Aorta (tissue), 5 donors: Measurements from ENCODE around the gene KRT75. TPM values are rescaled to one million over a fixed set of nuclear protein-coding genes. Genes with fewer than 3 reads are reported as not detected.
"Not testable (repeated sequence)": the region's sequence is repeated elsewhere in the genome, so short reads cannot be mapped to it uniquely, and the experiment has no call there.

Source experiments
- ATAC-seq: fragments of 200-7000 bp; cut with Tn5 transposase; one replicate; pipeline ENCODE4 v1.9.1; 2022; ENCODE audit warnings: moderate library complexity; ENCODE audit not compliant: low FRiP score
- DNase-seq, 2 donors: peaks; one replicate each; pipeline ENCODE4 v3.0.0-alpha.2; 2020
- H3K27ac ChIP-seq, 2 donors: one replicate each; pipeline ENCODE4 v1.5.1; 2013; ENCODE audit warnings: low read length in 2 of 2, mild to moderate bottlenecking in 2 of 2, moderate library complexity in 2 of 2, control low read depth in 1 of 2, inconsistent platforms in 1 of 2, low read depth in 1 of 2
- H3K27me3 ChIP-seq, 2 donors: one replicate each; pipeline ENCODE4 v1.6.1; 2013; ENCODE audit warnings: control low read depth in 1 of 2, low read length in 1 of 2, mild to moderate bottlenecking in 1 of 2, moderate library complexity in 1 of 2; ENCODE audit not compliant: insufficient read depth in 2 of 2, control insufficient read depth in 1 of 2
- H3K36me3 ChIP-seq, 2 donors: one replicate each; pipeline ENCODE4 v1.6.1; 2013; ENCODE audit warnings: control low read depth in 1 of 2, low read length in 1 of 2, mild to moderate bottlenecking in 1 of 2; ENCODE audit not compliant: insufficient read depth in 2 of 2, control insufficient read depth in 1 of 2
- H3K4me1 ChIP-seq, 2 donors: one replicate each; pipeline ENCODE4 v1.6.1; 2013; ENCODE audit warnings: low read length in 2 of 2, control low read depth in 1 of 2, mild to moderate bottlenecking in 1 of 2, moderate library complexity in 1 of 2; ENCODE audit not compliant: insufficient read depth in 2 of 2, control insufficient read depth in 1 of 2
- H3K4me3 ChIP-seq, 2 donors: one replicate each; pipeline ENCODE4 v1.5.1; 2013; ENCODE audit warnings: low read length in 2 of 2, control low read depth in 1 of 2, mild to moderate bottlenecking in 1 of 2
- H3K9me3 ChIP-seq: one replicate; pipeline ENCODE4 v1.6.1; 2013; ENCODE audit warnings: mild to moderate bottlenecking, low read length; ENCODE audit not compliant: control insufficient read depth
- WGBS, 2 donors: extraction: QIAGEN DNeasy Blood & Tissue Kit; methylation state at CpG; one replicate each; pipeline ENCODE4 v1.1.7; 2013; 5-methylcytosine and 5-hydroxymethylcytosine counted together
- intact Hi-C, 2 donors: fragments of 100-400 bp; cut with DNase I; formaldehyde crosslinking; loops; one replicate each; pipeline versions ENCODE4 v1.14.2 to v1.15.0; 2022
- polyA plus RNA-seq, 2 donors: library from polyadenylated mRNA; stranded (reverse); fragments of 200-250 nt; gene quantifications; one replicate each; pipeline ENCODE4 v1.2.3, GENCODE V29; 2013
- total RNA-seq, 2 donors: library from RNA; stranded (reverse); fragmentation: NEBNext Ultra II Directional; extraction: Animal tissue kit (Norgen Biotek cat#: 25700); gene quantifications; one replicate each; pipeline ENCODE4 v1.2.1, GENCODE V29; 2021
- donor health status: healthy with polysubstance abuse.
- donor health status: Bipolar disorder and iron deficiency.
- donor health status: DM: no; HTN: no; CAD: no.
- donor health status: DM: no; HTN: no; CAD: no.
- donor health status: DM: yes; HTN: yes; CAD: no.

The KRT75 gene
- total and polyA plus RNA-seq, 4 donors = not detected

DNA sequence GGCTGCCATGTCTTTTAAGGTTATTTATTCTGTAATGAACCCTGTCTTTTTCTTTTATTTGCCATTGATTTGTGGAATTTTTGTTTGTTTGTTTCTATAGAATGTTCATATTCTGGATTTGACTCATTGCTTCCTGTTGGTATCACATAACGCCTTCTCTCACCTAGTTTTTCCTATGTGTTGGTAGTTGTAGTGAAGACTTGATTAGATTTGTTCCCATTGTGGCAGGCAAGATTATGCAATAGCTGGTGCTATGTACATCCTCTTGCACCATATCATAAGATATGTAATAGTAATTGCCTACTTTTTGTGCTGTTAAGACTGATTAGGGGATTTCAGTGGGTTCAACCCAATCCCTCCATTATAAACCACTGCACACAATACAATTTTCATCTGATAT is 21.6 kb upstream of the KRT75 start:
- WGBS, 2 donors = 74 to 88% methylated on average over 1 of the region's 1 CpG
- Histone ChIP-seq H3K4me1 (no peaks in the 10 kb centered on the region), H3K4me3 (no peak overlapping the region), H3K27ac (no peak overlapping the region), H3K27me3 (no peaks in the 10 kb centered on the region), H3K9me3 (no peaks in the 10 kb centered on the region), H3K36me3 (no peaks in the 10 kb centered on the region)
- no peak for DNase-seq
- intact Hi-C loops = no loop called here
- ATAC-seq = no peak

DNA sequence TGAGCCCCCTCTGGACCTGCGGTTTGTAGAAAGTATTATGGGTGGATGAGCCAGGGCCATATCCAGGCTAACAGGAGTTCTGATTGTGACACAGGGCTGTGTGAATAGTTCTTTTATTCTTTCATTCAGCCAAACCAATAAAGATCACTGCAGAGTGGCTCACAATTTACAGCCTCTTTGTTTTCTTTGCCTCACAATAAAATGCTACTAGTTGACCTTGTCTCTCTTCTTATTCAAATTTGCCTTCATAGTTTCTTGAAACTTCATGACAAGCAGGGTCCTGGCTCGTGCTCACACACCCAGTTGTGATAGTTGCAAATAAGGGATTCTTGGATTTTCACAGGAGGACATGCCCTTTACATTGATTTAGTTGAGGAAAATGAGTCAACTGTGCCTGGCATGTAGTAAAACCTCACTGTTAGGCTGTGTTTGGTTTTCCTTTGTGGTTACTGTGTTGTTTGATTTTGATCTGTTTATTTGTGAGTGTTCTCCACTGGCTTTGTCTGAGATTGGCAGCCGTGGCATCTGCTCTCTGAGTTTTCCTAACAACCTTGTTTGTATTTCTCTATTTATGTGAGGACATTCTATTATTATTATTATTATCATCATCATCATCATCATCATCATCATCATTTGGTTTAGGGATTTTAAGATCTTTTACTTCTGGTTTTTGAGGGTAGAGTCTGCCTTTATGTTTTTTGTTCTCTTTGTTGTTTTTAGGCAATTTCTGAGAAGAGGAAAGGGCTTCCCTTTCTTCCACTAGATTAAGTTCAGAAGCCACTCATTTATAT is 20.4 kb upstream of the KRT75 start:
- H3K27ac ChIP-seq = no peak overlapping the region
- H3K9me3 ChIP-seq = no peaks in the 10 kb centered on the region
- intact Hi-C loops = no loop called here
- H3K36me3 ChIP-seq = no peaks in the 10 kb centered on the region
- DNase-seq (no peak), ATAC-seq (no peak)
- no peak overlapping the region for H3K4me3 ChIP-seq
- WGBS, 2 donors = 54 to 58% methylated on average over 3 of the region's 3 CpGs
- no peaks in the 10 kb centered on the region for H3K4me1 ChIP-seq
- no peaks in the 10 kb centered on the region for H3K27me3 ChIP-seq

DNA sequence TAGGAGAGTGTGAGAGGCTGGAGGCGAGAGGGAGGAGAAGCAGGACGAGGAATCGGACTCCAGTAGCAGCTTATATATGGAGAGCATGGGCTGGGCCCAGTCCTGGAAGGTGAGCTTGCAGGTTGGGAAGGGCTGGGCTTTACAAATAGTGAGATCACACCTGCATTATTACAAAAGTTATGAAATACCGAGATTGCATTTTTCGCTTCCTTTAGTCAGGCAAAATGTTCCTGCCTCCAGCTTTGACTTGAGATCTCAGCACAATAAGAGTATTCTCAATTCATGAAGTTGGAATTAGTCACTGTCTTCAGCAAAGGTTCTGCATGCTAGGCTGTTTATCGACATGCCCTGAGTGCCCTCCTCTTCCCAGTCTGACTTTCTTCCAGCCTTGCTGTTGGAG is 17.9 kb upstream of the KRT75 start, which contains the start of gene KRT6B:
Gene KRT6B, minus strand, starts transcription at position 46 of the 400 bp plus-strand sequence. CDS start 68 bp downstream, outside the sequence.
- intact Hi-C loops = no loop called here
- 89 to 92% methylated on average over 6 of the region's 6 CpGs for WGBS, 2 donors
- no peaks in the 10 kb centered on the region for H3K9me3 ChIP-seq
- no peak within 1 kb of the TSS for H3K27ac ChIP-seq
- H3K27me3 ChIP-seq = no peaks in the 10 kb centered on the region
- no peaks in the 10 kb centered on the region for H3K4me1 ChIP-seq
- H3K36me3 ChIP-seq = no peaks in the 10 kb centered on the region
- no peak for DNase-seq
- ATAC-seq = peak; percentile 22
- no peak within 1 kb of the TSS for H3K4me3 ChIP-seq

DNA sequence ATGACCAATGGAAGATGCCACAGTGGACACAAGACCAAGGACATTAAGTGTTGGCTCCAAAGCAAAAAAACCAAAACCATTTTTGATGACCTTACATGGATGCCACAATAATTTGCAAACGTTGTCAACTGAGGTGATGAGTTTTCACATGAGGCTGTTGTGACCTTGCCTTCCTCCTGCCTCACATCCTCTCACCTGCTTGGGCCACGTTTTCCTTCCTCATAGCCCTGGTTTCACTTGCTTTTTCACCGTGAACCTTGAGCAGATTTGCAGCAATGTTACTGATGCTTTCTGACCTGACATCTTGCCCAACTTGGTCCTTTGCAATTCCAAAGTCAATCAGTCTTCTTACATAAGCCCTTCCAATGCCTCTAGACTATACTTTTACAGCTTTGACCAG is 14.1 kb upstream of the KRT75 start:
- intact Hi-C loops = no loop called here
- Histone ChIP-seq H3K4me3 (no peak overlapping the region), H3K9me3 (no peaks in the 10 kb centered on the region), H3K27ac (no peak overlapping the region), H3K4me1 (no peaks in the 10 kb centered on the region), H3K27me3 (no peaks in the 10 kb centered on the region), H3K36me3 (no peaks in the 10 kb centered on the region)
- no peak for ATAC-seq
- no peak for DNase-seq
- WGBS, 2 donors = 61 to 64% methylated on average over 3 of the region's 3 CpGs

DNA sequence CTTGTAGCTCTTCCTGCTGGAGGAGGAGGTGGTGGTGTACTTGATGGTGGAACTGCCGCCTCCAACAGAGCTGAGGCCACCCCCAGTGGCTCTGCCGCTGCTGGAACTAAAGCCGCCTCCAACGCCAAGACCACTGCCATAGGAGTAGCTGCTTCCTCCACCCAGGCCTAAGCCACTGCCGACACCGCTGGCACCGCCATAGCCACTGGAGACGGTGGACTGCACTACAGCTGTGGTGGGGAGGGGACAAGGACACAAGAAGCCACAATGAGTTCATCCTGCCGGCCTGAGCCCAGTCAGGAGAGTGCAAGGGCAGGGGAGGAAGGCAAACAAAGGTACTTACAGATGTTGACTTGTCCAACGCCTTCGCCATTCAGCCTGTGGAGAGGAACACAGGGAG is 13.0 kb upstream of the KRT75 start:
- peak; percentile 17 for ATAC-seq
- H3K4me1 ChIP-seq, intact Hi-C loops, H3K27me3 ChIP-seq, DNase-seq, H3K4me3 ChIP-seq, H3K27ac ChIP-seq, H3K9me3 ChIP-seq, H3K36me3 ChIP-seq: not testable (repeated sequence)
- 93 to 95% methylated on average over 11 of the region's 11 CpGs for WGBS, 2 donors

DNA sequence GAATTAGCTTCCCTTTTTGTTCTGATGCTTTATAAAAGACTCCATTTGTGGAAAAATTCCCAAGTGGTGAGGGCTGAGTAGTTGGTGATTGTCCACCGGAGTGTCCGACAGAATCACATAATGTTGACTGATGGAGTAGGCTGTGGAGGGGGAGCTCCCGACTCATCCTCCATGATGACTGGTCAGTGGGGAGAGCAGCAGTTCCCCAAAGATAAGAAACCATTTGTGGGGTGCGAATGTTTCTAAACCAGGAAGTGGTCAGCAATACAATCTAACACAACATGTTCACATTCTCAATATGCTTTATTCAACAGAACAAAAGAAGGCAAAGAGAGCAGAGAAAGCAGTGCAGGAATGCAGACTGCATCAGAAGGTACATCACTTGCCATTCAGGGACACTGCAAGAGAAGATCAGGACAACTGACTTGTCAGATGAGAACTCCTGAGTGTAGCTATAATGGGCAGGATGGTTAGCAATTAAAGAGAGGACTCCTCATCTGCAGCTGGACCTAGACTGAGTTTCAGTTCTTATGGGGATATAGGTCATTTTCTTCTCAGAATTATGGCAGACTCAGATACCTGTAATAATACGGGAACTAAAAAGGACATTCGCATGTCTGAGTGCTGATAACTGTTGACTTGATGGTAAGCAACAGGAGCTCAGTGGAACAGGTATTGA is 12.3 kb upstream of the KRT75 start:
- DNase-seq = no peak
- H3K4me1 ChIP-seq = no peaks in the 10 kb centered on the region
- no peak overlapping the region for H3K27ac ChIP-seq
- H3K36me3 ChIP-seq = no peaks in the 10 kb centered on the region
- 85 to 88% methylated on average over 6 of the region's 6 CpGs for WGBS, 2 donors
- intact Hi-C loops = no loop called here
- peaks cover 1% of the 10 kb centered on the region for H3K9me3 ChIP-seq
- no peak for ATAC-seq
- no peaks in the 10 kb centered on the region for H3K27me3 ChIP-seq
- H3K4me3 ChIP-seq = no peak overlapping the region

DNA sequence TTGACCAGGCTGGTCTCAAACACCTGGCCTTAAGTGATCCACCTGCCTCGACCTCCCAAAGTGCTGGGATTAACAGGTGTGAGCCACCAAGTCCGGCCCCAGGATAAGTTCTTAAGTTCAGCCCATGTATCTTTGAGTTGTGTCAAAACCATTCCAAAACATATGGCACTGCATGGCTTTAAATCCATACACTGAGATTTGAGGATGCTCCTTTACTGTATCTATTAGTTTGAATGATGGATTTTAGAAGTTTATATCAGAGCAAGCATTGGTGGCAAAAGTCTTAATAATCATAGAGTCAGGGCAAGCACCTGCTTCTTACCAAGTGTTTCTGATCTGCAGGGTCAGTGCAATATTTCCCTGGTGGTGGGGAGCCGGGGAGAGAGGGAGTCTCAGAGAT is 11.7 kb upstream of the KRT75 start:
- H3K9me3 ChIP-seq = peaks cover 1% of the 10 kb centered on the region
- H3K36me3 ChIP-seq = no peaks in the 10 kb centered on the region
- no peak for ATAC-seq
- 50 to 64% methylated on average over 3 of the region's 3 CpGs for WGBS, 2 donors
- H3K4me3 ChIP-seq = no peak overlapping the region
- no peaks in the 10 kb centered on the region for H3K27me3 ChIP-seq
- no peaks in the 10 kb centered on the region for H3K4me1 ChIP-seq
- intact Hi-C loops = no loop called here
- DNase-seq = no peak
- no peak overlapping the region for H3K27ac ChIP-seq

DNA sequence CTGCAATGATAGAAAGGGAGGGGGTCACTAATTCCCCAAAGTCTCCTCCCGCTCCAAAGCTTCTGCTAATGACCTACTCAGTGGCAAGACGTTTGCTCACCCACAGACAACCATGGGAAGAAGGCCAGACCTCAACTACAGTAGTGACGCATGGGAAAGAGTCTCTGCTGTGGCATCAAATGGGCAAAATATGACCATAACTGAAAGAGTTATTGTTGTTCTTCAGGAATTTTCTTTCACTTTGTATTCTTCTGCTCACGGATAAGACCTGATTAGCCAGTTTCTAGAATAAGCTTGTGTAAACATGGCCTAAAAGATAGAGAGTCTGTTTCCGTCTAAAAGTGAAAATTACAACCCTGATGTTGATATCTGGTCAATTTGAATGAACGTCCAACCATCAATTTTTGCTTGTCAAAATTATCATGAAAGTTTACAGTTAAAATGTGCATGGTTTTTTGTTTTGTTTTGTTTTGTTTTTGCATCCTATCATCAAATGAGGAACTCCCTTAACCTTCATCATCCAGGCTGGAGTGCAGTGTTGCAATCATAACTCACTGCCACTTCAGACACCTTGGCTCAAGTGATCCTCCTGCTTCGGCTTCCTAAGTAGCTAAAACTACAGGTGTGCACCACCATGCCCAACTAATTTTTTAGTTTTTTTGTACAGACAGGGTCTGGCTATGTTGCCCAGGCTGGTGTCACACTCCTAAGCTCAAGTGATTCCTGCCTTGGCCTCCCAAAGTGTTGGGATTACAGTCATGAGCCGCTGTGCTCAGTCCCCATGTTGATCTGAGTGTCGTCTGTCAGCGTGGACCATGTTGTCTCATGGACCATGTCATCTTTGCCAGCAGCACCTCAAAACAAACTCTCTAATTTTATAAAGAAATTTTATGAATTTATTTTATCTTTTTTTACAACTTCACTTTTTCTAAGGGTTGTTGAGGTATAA is 10.8 kb upstream of the KRT75 start:
- Histone ChIP-seq H3K4me3 (no peak overlapping the region), H3K27me3 (no peaks in the 10 kb centered on the region), H3K4me1 (no peaks in the 10 kb centered on the region), H3K36me3 (no peaks in the 10 kb centered on the region), H3K9me3 (peaks cover 1% of the 10 kb centered on the region), H3K27ac (no peak overlapping the region)
- DNase-seq (no peak), ATAC-seq (no peak)
- intact Hi-C loops = no loop called here
- 60 to 65% methylated on average over 10 of the region's 10 CpGs for WGBS, 2 donors
